ENCODE results near the gene GPR171.

DNA sequence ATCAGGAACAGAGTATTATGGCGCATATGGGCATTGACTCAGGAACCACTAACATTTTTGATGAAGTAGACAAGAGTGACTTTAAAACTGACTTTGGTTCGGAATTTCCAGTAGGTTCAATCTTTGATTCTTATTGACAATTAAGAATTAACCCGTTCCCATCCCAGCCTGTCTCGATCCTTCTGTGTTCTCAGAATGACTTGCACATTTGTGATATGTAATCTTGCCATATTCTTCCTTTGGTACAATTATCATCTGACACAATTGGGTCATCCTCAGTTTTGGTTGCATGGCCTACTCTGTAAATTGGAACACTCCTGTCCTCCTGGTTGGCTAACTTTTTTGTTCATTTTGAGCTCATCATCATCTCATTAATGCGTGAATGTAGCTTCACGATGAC is 10.5 kb downstream of the GPR171 start:
- TF ChIP-seq CTCF (IDR thresholded peaks at IDR 0.05; ENCODE audit: poor library complexity) = no peak
- TF ChIP-seq EZH2 (IDR thresholded peaks at IDR 0.05; ENCODE audit: borderline replicate concordance) = no peak
- TF ChIP-seq EZH2phosphoT487 (IDR thresholded peaks at IDR 0.05; ENCODE audit: low read depth, severe bottlenecking, unreplicated experiment) = no peak
